ENCODE results near the gene MACROD2.

GRCh38 chr20:14148042-14148441, 152.7 kb downstream of the MACROD2 start:
- TF ChIP-seq POLR2A (IDR thresholded peaks at IDR 0.05) (no peak), CTCF (IDR thresholded peaks at IDR 0.05) (no peak), EP300 (IDR thresholded peaks at IDR 0.05) (no peak)

Measured in tibial nerve (tissue), 4 donors.